Right forelimb (tissue), 1 donor: ENCODE results near the gene ZSCAN21.

ENCODE experiments used
- DNase-seq: peaks from one replicate; pipeline ENCODE4 v3.0.0-alpha.2; 2018

Gene ZSCAN21

GRCh38 chr7:100029596-100029995 lies 20.0 kb upstream of the ZSCAN21 start:
- DNase-seq = no peak

- DNase-seq = no peak
Measured at GRCh38 chr7:100033526-100033925, 16.0 kb upstream of the ZSCAN21 start.

- no peak for DNase-seq
Measured at GRCh38 chr7:100034871-100035510, 14.6 kb upstream of the ZSCAN21 start.

- DNase-seq = no peak
Measured at GRCh38 chr7:100035876-100036275, 13.7 kb upstream of the ZSCAN21 start.

- DNase-seq = no peak
Measured at GRCh38 chr7:100038326-100038725, 11.2 kb upstream of the ZSCAN21 start.

GRCh38 chr7:100040575-100040974 lies 9.0 kb upstream of the ZSCAN21 start:
- DNase-seq = no peak

GRCh38 chr7:100044718-100045117 lies 4.9 kb upstream of the ZSCAN21 start:
- DNase-seq = no peak

- DNase-seq = no peak
Measured at GRCh38 chr7:100048680-100049079, 894 bp upstream of the ZSCAN21 start.

- DNase-seq = no peak
Measured at GRCh38 chr7:100051611-100052010, 2.0 kb downstream of the ZSCAN21 start.

GRCh38 chr7:100053215-100053614 lies 3.6 kb downstream of the ZSCAN21 start:
- peak; percentile 57 for DNase-seq

GRCh38 chr7:100057006-100057405 lies 7.4 kb downstream of the ZSCAN21 start:
- no peak for DNase-seq

GRCh38 chr7:100059251-100059739 lies 9.7 kb downstream of the ZSCAN21 start:
- DNase-seq = no peak

GRCh38 chr7:100061518-100062193 lies 12.1 kb downstream of the ZSCAN21 start:
- no peak for DNase-seq

GRCh38 chr7:100063376-100063775 lies 13.8 kb downstream of the ZSCAN21 start:
- DNase-seq = no peak

- no peak for DNase-seq
Measured at GRCh38 chr7:100064162-100064561, 14.6 kb downstream of the ZSCAN21 start.

GRCh38 chr7:100065452-100066186 lies 16.0 kb downstream of the ZSCAN21 start:
- no peak for DNase-seq

GRCh38 chr7:100066953-100067352 lies 17.4 kb downstream of the ZSCAN21 start:
- no peak for DNase-seq

GRCh38 chr7:100069991-100070390 lies 20.4 kb downstream of the ZSCAN21 start:
- no peak for DNase-seq

- no peak for DNase-seq
Measured at GRCh38 chr7:100071018-100071723, 21.6 kb downstream of the ZSCAN21 start.

GRCh38 chr7:100072462-100072861 lies 22.9 kb downstream of the ZSCAN21 start:
- DNase-seq = no peak

GRCh38 chr7:100074841-100075240 lies 25.3 kb downstream of the ZSCAN21 start:
- no peak for DNase-seq

- no peak for DNase-seq
Measured at GRCh38 chr7:100075418-100075817, 25.8 kb downstream of the ZSCAN21 start.

GRCh38 chr7:100077205-100077604 lies 27.6 kb downstream of the ZSCAN21 start:
- no peak for DNase-seq
